A549 (cell line): ENCODE measurements around the gene SPECC1.

Experiments used
- CHD2 ChIP-seq: fragments of 150-350 bp; IDR thresholded peaks from 2 replicates; pipeline ENCODE4 v1.6.1; 2014; ENCODE audit warnings: low read length; ENCODE audit not compliant: partially characterized antibody
- CTCF ChIP-seq: fragments of >200 bp; sonication (Bioruptor Twin); formaldehyde crosslinking; IDR thresholded peaks from 3 replicates; pipeline ENCODE4 v1.5.1; 2016
- HDAC2 ChIP-seq: fragments of 200-600 bp; sonication (generic); IDR thresholded peaks from 2 replicates; pipeline ENCODE4 v1.6.1; 2016
- JUNB ChIP-seq: fragments of >200 bp; sonication (Bioruptor Twin); formaldehyde crosslinking; IDR thresholded peaks from 2 replicates; pipeline ENCODE4 v1.6.1; 2016
- KDM5A ChIP-seq: fragments of 200-600 bp; sonication (generic); IDR thresholded peaks from 2 replicates; pipeline ENCODE4 v1.6.1; 2016; ENCODE audit warnings: antibody characterized with exemption, mild to moderate bottlenecking
- PBX3 ChIP-seq: IDR thresholded peaks from 2 replicates; pipeline ENCODE4 v1.6.1; 2012
- POLR2A ChIP-seq: IDR thresholded peaks from 2 replicates; pipeline ENCODE4 v1.6.1; 2012; ENCODE audit warnings: mild to moderate bottlenecking, low read length
- REST ChIP-seq: fragments of 200-600 bp; sonication (generic); IDR thresholded peaks from 2 replicates; pipeline ENCODE4 v1.6.1; 2016; ENCODE audit warnings: antibody characterized with exemption, mild to moderate bottlenecking, moderate library complexity
- RNF2 ChIP-seq: fragments of 200-600 bp; sonication (generic); IDR thresholded peaks from 2 replicates; pipeline ENCODE4 v1.6.1; 2016; ENCODE audit warnings: low read depth, mild to moderate bottlenecking, antibody characterized with exemption, moderate library complexity, borderline replicate concordance
- SREBF2 ChIP-seq: fragments of 450-650 bp; IDR thresholded peaks from 2 replicates; pipeline ENCODE4 v1.6.1; 2014; ENCODE audit warnings: mild to moderate bottlenecking, moderate library complexity
- ZSCAN20 ChIP-seq: fragments of 250-450 bp; sonication (Bioruptor Pico); IDR thresholded peaks from 2 replicates; pipeline ENCODE4 v1.8.0; 2022; ENCODE audit warnings: mild to moderate bottlenecking, moderate library complexity

GRCh38 chr17:20214794-20215193, 205.6 kb downstream of the SPECC1 start:
- no peak for TF ChIP-seq CTCF
- TF ChIP-seq POLR2A, result no peak
- TF ChIP-seq REST, result no peak
- TF ChIP-seq HDAC2, result no peak
- no peak for TF ChIP-seq RNF2
- no peak for TF ChIP-seq PBX3
- TF ChIP-seq JUNB, result no peak
- no peak for TF ChIP-seq CHD2
- TF ChIP-seq SREBF2, result no peak
- no peak for TF ChIP-seq ZSCAN20 (CRISPR knock-in tag)
- no peak for TF ChIP-seq KDM5A
